ENCODE data around the gene NKTR.

DNA sequence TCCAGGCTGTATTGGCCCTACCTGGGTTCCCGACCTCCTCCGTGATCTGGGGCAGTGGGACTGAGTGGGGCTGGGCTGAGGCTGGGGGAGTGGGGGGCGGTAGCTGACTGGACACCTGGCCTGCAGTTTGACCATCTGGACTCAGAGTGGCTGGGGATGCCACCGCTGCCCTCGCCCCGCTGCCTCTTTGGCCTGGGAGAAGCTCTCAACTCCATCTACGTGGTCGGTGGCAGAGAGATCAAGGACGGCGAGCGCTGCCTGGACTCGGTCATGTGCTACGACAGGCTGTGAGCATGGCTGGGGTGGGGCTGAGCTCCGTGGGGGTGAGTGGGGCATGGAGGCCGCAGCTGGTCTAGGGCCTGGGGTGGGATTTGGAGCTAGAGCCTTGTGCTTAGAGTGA is 87.5 kb downstream of the NKTR start:
- TF ChIP-seq CTCF (IDR thresholded peaks at IDR 0.05) (no peak), POLR2AphosphoS5 (IDR thresholded peaks at IDR 0.05; ENCODE audit: low read depth, low read length) (no peak), SIN3A (IDR thresholded peaks at IDR 0.05; ENCODE audit: borderline replicate concordance, insufficient read depth, low read depth, low read length) (no peak), REST (IDR thresholded peaks at IDR 0.05; ENCODE audit: insufficient read depth in 1 of 2, low read depth in 2 of 2, low read length in 1 of 2) (no peak)

Measured in Panc1 (cell line).